IPS DF 19.7 (cell line): Measurements from ENCODE around the gene AATF.
"Not testable (repeated sequence)": the region's sequence is repeated elsewhere in the genome, so short reads cannot be mapped to it uniquely, and the experiment has no call there.

Experiments used
- DNase-seq: peaks from one replicate; pipeline ENCODE4 v3.0.0-alpha.2; 2013; ENCODE audit warnings: low read depth, low spot score

AATF gene

GRCh38 chr17:37045351-37045922 is 96.7 kb downstream of the AATF start:
- no peak for DNase-seq

GRCh38 chr17:37047631-37048104 is 98.9 kb downstream of the AATF start:
- peak; percentile 69 for DNase-seq

DNA sequence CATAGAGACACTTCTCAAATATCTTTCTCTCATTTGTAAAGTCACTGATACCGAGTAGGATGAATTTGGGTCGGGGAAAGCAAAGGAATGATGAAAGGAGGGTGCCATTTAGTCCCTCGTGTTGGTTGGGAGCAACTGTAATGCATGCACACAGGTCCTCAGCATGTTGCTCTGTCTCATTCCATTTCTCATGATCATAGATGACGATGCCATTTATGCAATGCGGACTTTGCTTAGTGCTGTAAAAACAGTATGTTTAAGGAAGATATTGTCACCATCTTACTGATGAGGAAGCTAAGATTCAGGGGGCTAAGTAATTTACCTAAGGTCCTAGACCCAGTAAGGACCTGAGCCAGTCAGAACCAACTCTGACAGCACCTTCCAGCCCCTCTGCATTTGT is 100.1 kb downstream of the AATF start:
- DNase-seq: no peak

- DNase-seq: no peak
Measured at GRCh38 chr17:37050920-37051319, 102.2 kb downstream of the AATF start.

DNA sequence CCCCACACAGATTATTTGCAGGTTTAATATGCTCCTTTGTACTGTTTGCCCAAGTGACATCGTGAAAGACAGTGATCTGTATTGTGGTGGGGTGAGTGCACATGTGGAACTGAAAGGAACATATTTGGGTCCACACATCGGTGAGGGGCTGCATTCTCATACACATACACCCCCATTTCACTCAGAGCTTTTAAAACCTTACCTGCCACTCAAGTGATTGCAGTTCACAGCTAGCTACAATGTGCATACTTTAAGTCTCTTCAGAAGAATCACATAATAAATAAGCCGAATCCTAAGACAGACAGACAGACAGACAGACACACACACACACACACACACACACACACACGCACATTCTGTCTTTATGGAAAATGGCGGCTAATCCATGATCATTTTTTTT is 102.6 kb downstream of the AATF start:
- no peak for DNase-seq

GRCh38 chr17:37051833-37052232 is 103.1 kb downstream of the AATF start:
- DNase-seq: no peak

- no peak for DNase-seq
Measured at GRCh38 chr17:37052450-37052849, 103.7 kb downstream of the AATF start.

- no peak for DNase-seq
Measured at GRCh38 chr17:37054894-37055293, 106.1 kb downstream of the AATF start.

- DNase-seq: no peak
Measured at GRCh38 chr17:37056622-37057021, 107.9 kb downstream of the AATF start.

GRCh38 chr17:37059493-37059892 is 110.7 kb downstream of the AATF start:
- no peak for DNase-seq

GRCh38 chr17:37060094-37060493 is 111.3 kb downstream of the AATF start:
- no peak for DNase-seq

DNA sequence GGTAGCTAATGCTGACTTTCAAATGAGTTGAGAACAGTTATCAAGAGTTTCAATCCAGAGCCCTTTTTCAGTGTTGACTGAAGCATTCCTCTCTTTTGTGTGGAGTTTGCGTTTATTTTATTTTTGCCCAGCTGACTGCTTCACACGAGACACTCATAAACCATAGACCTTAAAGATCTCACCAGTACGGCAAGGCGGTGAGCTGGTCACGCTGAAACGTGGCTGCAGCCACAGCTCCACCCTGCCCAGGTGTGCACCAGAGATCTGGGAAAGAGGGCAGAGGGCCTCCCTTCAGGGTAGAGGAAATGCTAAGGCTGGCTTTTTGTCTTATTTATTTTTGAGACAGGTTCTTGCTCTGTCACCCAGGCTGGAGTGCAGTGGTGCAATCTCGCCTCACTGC is 112.2 kb downstream of the AATF start:
- DNase-seq: no peak

- no peak for DNase-seq
Measured at GRCh38 chr17:37062021-37062420, 113.3 kb downstream of the AATF start.

DNA sequence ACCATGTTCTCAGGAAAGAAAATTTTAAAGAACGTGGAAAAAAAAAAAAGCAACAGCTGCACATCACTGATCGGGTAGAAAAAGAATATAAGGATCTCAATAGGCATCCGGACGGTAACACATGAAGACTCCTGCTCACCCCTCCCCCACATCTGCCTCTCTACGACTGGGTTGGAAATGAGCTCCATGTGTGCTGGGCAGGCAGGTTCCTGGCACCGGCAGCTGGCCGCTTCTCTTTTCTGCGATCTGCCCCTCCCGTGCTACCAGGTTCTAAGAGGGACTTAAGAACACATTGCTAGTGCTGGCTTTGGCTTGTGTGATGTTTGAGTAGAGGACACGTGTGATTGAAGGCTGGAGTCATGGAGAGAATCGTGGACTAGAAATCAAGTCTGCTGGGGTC is 115.5 kb downstream of the AATF start:
- no peak for DNase-seq

GRCh38 chr17:37064956-37065355 is 116.2 kb downstream of the AATF start:
- no peak for DNase-seq

- DNase-seq: no peak
Measured at GRCh38 chr17:37065486-37066321, 117.0 kb downstream of the AATF start.

DNA sequence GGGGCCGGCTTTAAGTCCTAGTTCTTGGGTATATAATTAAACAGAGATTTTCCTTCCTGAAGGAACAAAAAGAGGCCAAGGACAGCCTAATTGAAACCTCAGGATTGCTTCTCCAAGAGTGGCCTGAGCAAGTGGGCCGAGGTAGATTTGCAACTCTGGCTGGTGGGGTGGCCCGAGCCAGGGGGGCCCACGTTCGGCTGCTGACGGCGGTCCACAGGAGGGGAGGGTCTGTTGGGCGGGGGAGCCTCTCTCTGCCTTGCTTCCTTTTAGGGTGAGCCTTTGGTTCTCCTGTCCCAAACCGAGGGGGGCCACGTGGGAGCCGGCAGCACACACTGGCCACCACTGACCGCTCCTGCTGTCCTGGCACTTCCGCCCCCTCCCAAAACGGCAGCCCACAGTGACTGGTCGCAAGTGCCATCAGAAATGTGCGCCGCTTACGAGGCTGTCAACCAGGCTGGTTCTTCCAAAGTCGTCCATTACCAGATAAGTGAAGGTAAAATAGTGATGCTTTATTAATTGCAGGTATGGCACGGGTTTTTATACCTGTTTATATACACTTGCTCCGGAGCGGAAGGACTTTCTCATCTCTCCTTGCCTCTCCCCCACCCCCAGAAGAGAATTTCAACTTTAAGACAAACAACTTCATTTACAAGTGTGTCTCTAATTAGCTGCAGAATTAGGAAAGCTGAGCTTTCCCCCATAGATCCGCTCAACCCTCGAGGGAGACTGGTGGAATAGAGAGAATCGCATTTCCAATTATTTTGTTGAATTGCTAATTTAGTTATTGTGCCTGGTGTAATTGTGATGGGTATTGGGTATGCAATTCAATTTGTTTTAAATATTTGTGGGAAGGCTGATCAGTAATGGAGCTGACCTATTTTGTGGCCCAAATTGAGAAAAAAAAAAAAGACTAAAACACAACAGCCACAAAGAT is 117.8 kb downstream of the AATF start:
- no peak for DNase-seq

DNA sequence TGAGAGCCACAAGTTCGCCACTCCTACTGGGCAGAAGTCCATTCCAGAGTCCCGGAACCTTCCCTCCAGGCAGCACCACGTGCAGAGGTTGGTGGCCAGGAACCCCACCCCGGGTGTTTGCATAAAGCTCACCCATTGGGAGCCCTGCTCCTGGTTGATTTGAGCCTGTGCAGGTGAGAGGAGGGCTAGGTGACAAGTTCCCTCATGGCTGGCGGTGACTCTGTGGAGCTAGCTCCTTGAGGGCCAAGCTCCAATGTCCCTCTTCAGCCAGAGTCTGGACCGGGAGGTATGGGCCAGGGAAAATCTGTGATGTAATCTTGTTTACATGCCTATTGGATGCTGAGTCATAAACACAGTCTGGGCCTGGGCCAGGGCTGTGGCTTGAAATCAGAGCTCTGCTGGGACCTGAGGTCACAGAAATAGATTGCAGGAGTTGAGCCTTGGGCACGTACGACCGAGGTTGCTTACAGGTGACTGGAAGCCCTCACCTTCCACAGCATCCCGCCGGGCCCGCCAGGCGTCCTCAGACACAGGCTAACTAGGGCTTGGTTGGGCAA is 118.9 kb downstream of the AATF start:
- no peak for DNase-seq

DNA sequence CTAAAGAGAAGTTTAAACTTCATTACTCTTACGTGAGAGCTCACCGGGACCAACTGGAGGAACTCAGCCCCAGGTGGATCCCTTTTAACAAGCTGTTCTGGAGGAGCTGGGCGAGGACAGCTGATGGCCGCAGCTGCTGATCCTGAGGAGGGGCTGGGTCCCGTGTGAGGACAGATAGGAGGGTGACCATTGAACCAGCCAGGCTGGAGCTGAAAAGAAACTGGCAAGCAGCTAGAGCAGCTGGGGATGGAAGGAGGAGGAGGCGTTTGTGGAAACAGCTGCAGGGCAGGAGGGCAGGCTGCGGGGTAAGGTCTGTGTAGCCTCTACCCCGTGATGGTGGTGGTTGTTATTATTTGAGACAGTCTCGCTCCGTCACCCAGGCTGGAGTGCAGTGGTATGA is 119.5 kb downstream of the AATF start:
- DNase-seq: no peak

DNA sequence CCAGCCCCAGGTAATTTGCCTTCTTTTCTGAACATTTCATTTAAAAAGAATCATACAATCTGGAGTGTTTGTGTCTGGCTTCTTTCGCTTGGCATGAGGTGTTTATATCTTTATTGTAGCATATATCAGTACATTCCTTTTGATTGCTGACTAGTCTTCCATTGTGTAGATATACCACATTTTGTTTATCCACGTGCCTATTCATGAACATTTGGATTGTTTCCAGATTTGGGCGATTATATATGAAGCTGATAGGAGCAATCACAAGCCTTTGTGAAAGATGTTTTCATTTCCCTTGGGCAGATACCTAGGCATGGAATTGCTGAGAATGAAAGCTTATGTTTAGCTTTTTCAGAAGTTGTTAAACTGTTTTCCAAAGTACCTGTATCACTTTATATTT is 120.3 kb downstream of the AATF start:
- no peak for DNase-seq

DNA sequence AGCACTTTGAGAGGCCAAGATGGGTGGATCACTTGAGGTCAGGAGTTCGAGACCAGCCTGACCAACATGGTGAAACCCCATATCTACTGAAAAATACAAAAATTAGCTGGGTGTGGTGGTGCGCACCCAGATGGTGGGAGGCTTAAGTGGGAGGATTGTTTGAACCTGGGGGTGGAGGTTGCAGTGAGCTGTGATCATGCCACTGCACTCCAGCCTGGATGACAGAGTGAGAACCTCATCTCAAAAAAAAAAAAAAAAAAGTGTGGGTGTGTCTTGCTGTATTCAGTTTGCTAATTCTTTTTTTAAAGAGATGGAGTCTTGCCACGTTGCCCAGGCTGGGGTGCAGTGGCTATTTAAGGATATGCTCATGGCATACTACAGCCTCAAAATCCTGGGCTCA is 124.7 kb downstream of the AATF start:
- not testable (repeated sequence) for DNase-seq
